GM20000 (cell line): Measurements from ENCODE around the gene ZNF771.
"Not testable (repeated sequence)": the region's sequence is repeated elsewhere in the genome, so short reads cannot be mapped to it uniquely, and the experiment has no call there.

Source experiments
- DNase-seq: peaks from one replicate; pipeline ENCODE4 v3.0.0; 2012; ENCODE audit warnings: low spot score
- CTCF ChIP-seq: IDR thresholded peaks from 2 replicates; pipeline ENCODE4 v1.5.1; 2012; ENCODE audit warnings: mild to moderate bottlenecking, control low read depth; ENCODE audit errors: extremely low read depth, missing control alignments

The ZNF771 gene

GRCh38 chr16:30395992-30396585, 11.3 kb upstream of the ZNF771 start:
- DNase-seq: no peak
- no peak for TF ChIP-seq CTCF

- DNase-seq: not testable (repeated sequence)
Measured at GRCh38 chr16:30396627-30397026, 10.8 kb upstream of the ZNF771 start.

GRCh38 chr16:30397056-30397455, 10.3 kb upstream of the ZNF771 start:
- DNase-seq: no peak
- TF ChIP-seq CTCF: no peak

- TF ChIP-seq CTCF: no peak
- DNase-seq: no peak
Measured at GRCh38 chr16:30397776-30398660, 9.4 kb upstream of the ZNF771 start.

GRCh38 chr16:30398661-30399434, 8.6 kb upstream of the ZNF771 start:
- DNase-seq: no peak
- no peak for TF ChIP-seq CTCF

- DNase-seq: no peak
- no peak for TF ChIP-seq CTCF
Measured at GRCh38 chr16:30399435-30400186, 7.8 kb upstream of the ZNF771 start.

GRCh38 chr16:30401768-30402425, 5.5 kb upstream of the ZNF771 start:
- no peak for TF ChIP-seq CTCF
- DNase-seq: no peak
